ENCODE results near the gene CDH13.

GRCh38 chr16:83730812-83731211 is 1104.0 kb downstream of the CDH13 start:
- no peak for TF ChIP-seq ZNF311 (tag by site-specific recombination; IDR thresholded peaks at IDR 0.05; ENCODE audit: borderline replicate concordance)
- TF ChIP-seq ZNF155 (tag by site-specific recombination; IDR thresholded peaks at IDR 0.05): no peak
- TF ChIP-seq CTCF (tag by site-specific recombination; IDR thresholded peaks at IDR 0.05): no peak
- TF ChIP-seq ZNF677 (tag by site-specific recombination; IDR thresholded peaks at IDR 0.05): no peak
- TF ChIP-seq ZNF449 (tag by site-specific recombination; IDR thresholded peaks at IDR 0.05): no peak
- no peak for TF ChIP-seq ZNF626 (tag by site-specific recombination; IDR thresholded peaks at IDR 0.05)
- TF ChIP-seq ZNF621 (tag by site-specific recombination; IDR thresholded peaks at IDR 0.05): no peak
- no peak for TF ChIP-seq ZNF350 (tag by site-specific recombination; IDR thresholded peaks at IDR 0.05)
- peak; percentile 65 for TF ChIP-seq ZNF146 (tag by site-specific recombination; IDR thresholded peaks at IDR 0.05)
- TF ChIP-seq, protein P1, sequence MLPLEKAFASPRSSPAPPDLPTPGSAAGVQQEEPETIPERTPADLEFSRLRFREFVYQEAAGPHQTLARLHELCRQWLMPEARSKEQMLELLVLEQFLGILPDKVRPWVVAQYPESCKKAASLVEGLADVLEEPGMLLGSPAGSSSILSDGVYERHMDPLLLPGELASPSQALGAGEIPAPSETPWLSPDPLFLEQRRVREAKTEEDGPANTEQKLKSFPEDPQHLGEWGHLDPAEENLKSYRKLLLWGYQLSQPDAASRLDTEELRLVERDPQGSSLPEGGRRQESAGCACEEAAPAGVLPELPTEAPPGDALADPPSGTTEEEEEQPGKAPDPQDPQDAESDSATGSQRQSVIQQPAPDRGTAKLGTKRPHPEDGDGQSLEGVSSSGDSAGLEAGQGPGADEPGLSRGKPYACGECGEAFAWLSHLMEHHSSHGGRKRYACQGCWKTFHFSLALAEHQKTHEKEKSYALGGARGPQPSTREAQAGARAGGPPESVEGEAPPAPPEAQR (tag by site-specific recombination; IDR thresholded peaks at IDR 0.05): no peak
- no peak for TF ChIP-seq ZNF830 (tag by site-specific recombination; IDR thresholded peaks at IDR 0.05; ENCODE audit: low read depth)

All from HEK293 (cell line).